GM13977 (cell line): ENCODE measurements around the gene IBSP.

ENCODE experiments used
- DNase-seq: peaks from one replicate; pipeline ENCODE4 v3.0.0; 2012; ENCODE audit warnings: low spot score
- in situ Hi-C: fragments of 300-500 bp; cut with MboI; formaldehyde crosslinking; loops from one replicate; pipeline ENCODE4 v1.12.0; 2022; ENCODE audit warnings: low sequenced_read_pairs, low pct_unique_long_range_greater_than_20kb, mixed read lengths, inconsistent platforms; ENCODE audit not compliant: unreplicated experiment
- TF ChIP-seq, protein P1 (sequence below): IDR thresholded peaks from 2 replicates; pipeline ENCODE4 v1.5.1; 2012; ENCODE audit warnings: mild to moderate bottlenecking, control low read depth; ENCODE audit not compliant: insufficient read depth; ENCODE audit errors: extremely low read depth, missing control alignments

Gene IBSP

DNA sequence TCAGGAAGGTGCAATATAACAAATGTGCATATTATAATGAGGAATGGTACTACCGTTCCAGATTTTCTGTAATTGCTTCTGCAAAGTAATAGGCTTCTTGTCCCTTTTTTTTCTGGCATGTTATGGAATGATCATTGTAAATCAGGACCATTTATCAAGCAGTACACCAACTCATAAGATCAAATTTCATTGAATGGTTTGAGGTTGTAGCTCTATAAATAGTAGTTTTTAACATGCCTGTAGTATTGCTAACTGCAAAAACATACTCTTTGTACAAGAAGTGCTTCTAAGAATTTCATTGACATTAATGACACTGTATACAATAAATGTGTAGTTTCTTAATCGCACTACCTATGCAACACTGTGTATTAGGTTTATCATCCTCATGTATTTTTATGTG lies 12.6 kb downstream of the IBSP start:
- TF ChIP-seq, protein P1, sequence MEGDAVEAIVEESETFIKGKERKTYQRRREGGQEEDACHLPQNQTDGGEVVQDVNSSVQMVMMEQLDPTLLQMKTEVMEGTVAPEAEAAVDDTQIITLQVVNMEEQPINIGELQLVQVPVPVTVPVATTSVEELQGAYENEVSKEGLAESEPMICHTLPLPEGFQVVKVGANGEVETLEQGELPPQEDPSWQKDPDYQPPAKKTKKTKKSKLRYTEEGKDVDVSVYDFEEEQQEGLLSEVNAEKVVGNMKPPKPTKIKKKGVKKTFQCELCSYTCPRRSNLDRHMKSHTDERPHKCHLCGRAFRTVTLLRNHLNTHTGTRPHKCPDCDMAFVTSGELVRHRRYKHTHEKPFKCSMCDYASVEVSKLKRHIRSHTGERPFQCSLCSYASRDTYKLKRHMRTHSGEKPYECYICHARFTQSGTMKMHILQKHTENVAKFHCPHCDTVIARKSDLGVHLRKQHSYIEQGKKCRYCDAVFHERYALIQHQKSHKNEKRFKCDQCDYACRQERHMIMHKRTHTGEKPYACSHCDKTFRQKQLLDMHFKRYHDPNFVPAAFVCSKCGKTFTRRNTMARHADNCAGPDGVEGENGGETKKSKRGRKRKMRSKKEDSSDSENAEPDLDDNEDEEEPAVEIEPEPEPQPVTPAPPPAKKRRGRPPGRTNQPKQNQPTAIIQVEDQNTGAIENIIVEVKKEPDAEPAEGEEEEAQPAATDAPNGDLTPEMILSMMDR = no peak
- no peak for DNase-seq
- in situ Hi-C loops = no loop called here

DNA sequence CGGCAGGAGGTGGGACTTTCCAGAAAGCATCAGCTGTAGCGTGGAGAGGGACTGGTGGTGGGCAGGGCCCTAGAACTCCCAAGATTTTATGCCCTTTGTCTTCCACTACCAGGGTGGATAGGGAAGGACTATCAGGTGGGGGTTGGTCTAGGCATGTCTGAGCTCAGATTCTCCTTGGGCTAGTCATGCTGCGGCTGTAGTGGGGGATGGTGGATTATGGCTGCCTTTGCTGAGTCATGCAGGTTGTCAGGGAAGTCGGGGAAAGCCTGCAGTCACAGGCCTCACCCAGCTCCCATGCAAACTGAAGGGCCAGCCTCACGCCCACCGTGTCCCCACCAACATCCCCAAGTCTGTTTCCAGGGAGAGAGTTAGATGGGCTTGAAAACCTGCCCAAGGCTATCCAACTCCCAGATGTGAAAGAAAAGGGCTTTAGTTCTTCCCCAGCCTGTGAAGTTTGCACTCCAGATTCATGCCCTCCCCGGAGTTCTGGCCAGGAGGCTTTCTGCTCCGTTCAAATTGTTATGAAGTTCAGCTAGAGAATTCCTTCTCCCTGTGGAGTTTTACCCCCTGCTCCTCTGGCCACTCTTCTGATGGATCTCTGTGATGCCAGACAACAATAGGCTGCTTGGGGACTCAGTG lies 20.0 kb downstream of the IBSP start:
- no peak for DNase-seq
- in situ Hi-C loops = no loop called here
- TF ChIP-seq, protein P1 = no peak

DNA sequence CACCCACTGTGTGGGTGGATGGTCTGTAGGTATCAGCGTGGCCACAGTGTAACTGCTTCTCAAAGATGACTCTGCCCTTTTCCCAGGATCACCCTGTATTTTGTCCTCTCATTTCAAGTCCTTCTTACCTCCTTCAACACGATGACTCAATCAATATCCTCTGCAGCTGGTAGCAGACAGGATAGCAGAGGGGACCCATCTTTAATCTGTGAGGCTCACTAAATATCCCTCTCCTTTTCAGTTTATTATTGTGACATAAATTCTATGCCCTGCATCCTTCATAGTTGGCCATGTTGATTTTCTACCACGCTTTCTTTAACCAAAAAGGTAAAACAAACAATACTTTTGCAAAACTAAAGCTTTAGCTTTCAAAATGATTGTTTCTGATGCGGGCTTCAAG lies 23.8 kb downstream of the IBSP start:
- TF ChIP-seq, protein P1 = no peak
- in situ Hi-C loops = no loop called here

DNA sequence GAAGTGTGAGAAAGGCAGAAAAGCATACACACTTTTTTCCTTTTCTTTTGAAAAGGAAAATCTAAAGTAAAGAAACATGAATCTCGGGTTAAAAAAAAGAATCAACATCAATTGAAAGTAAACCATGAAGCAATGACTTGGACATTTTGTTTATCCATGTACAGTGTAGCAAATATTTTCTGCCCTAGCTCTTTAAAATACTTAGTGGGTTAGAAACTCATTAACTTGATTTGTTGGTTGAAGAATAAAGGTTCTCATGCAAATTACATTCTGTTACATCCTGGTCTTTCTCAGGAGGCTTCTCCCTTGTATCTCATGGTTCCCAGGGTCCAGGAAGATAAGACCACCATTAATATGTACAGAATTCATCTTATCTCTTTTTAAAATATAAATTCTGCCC lies 24.4 kb downstream of the IBSP start:
- no peak for DNase-seq
- in situ Hi-C loops = no loop called here
- TF ChIP-seq, protein P1 = no peak

More for the DNA sequence above, 23.8 kb downstream of the IBSP start:
- DNase-seq = no peak

DNA sequence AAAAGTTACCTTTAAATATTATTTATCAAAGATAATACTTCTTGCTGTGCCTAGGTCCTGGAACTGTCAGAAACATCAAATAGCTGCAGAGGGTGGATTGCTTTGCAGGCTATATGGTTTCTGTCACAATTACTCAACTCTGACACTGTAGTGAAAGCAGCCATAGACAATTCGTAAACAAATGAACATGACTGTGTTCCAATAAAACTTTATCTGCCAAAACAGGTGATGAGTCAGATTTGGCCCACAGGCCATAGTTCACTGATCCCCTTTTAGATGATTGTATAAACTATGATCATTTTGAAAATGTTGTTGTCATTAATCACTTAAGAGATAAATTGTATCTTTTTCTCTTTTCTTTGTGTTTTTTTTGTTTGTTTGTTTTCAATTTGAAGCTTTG lies 25.0 kb downstream of the IBSP start:
- DNase-seq = no peak
- in situ Hi-C loops = no loop called here
- TF ChIP-seq, protein P1 = no peak

DNA sequence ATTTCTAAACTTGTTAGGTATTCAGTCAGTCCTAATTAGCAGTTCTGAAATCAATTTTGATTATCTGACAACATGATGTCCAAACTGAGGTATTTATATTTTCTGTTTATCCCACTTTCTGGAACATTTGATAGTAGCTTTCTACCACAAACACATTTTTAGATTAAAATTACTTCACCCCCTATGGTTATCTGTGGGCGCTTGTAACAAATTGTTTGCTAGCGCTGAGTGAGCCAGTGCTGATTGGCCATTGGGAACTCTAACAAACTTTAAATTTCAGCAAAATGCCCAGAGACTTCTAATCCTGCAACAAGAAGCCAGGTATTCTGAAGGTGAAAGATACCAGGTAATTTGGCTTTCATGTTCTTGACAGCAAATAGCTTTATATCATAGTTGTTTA lies 33.3 kb downstream of the IBSP start, which contains the start of gene MEPE:
Gene MEPE (plus strand): TSS at position 301 of the 400 bp plus-strand sequence. CDS start 1,746 bp downstream, outside the sequence.
- DNase-seq = no peak
- TF ChIP-seq, protein P1 = no peak
- in situ Hi-C loops = loop anchor here (25.0 kb wide), 1 partner anchor 470 kb away; no protein-coding TSS in a partner anchor
